Ectodermal cell (in vitro differentiated cells): Measurements from ENCODE around the gene ZFAND6.
"Not testable (repeated sequence)": the region's sequence is repeated elsewhere in the genome, so short reads cannot be mapped to it uniquely, and the experiment has no call there.

Experiments used
- H3K27ac ChIP-seq: 2 replicates; pipeline ENCODE4 v1.7.0; 2013; ENCODE audit warnings: mild to moderate bottlenecking, low read depth, low read length; ENCODE audit not compliant: insufficient read depth, poor library complexity, severe bottlenecking
- H3K27me3 ChIP-seq: 2 replicates; pipeline ENCODE4 v1.7.0; 2013; ENCODE audit warnings: mild to moderate bottlenecking, low read length; ENCODE audit not compliant: insufficient read depth, control insufficient read depth, poor library complexity, severe bottlenecking
- H3K36me3 ChIP-seq: one replicate; pipeline ENCODE4 v1.7.0; 2013; ENCODE audit warnings: low read length; ENCODE audit not compliant: control insufficient read depth, insufficient read depth
- H3K4me1 ChIP-seq: one replicate; pipeline ENCODE4 v1.7.0; 2013; ENCODE audit warnings: low read length; ENCODE audit not compliant: control insufficient read depth, insufficient read depth
- H3K4me3 ChIP-seq: 2 replicates; pipeline ENCODE4 v1.7.0; 2013; ENCODE audit warnings: low read depth, low read length, control low read depth; ENCODE audit not compliant: insufficient read depth
- H3K9me3 ChIP-seq: 2 replicates; pipeline ENCODE4 v1.7.0; 2013; ENCODE audit warnings: mild to moderate bottlenecking, low read length, moderate library complexity; ENCODE audit not compliant: control insufficient read depth
- WGBS, 2 experiments: methylation state at CpG; one replicate each; pipeline ENCODE4 v1.1.7; 2013; ENCODE audit warnings: missing lambda C conversion rate in 2 of 2; 5-methylcytosine and 5-hydroxymethylcytosine counted together

The ZFAND6 gene

DNA sequence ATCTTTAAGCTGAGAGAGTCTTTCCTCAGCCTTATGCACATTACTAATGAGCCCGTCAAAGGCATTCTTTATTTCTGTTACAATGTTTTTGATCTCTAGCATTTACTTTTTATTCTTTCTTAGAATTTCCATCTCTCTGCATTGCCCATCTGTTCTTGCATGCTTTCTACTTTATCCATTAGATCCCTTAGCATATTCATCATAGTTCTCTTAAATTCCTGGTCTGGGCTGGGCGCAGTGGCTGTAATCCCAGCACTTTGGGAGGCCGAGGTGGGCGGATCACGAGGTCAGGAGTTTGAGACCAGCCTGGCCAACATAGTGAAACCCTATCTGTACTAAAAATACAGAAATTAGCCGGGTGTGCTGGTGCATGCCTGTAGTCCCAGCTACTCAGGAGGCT lies 39.3 kb upstream of the ZFAND6 start:
- not testable (repeated sequence) for H3K4me3 ChIP-seq, H3K27ac ChIP-seq, H3K4me1 ChIP-seq, H3K9me3 ChIP-seq, H3K27me3 ChIP-seq, H3K36me3 ChIP-seq
- WGBS, 2 experiments = 89 to 91% methylated on average over 6 of the region's 6 CpGs

DNA sequence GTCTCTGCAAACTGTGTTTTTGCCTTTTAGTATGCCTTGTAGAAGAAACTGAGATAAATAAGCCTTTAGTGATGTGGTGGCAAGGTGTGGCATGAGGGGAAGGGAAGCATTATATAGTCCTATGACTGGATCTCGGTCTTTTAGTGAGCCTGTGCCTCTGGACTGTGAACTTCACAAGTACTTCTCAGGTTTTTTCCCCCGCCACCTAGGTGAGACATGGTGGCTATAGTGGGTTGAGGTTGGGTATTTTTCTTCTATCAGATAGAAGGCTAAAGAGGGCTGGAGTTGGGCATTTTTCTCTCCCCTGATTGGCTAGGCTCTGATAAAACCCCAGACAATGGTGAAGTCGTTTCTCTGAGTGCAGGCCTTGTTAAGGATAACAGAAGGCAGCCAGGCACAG lies 38.7 kb upstream of the ZFAND6 start:
- 87 to 92% methylated on average over 3 of the region's 3 CpGs for WGBS, 2 experiments
- Histone ChIP-seq H3K4me3 (no peak overlapping the region), H3K27me3 (no peaks in the 10 kb centered on the region), H3K9me3 (no peaks in the 10 kb centered on the region), H3K27ac (no peak overlapping the region), H3K4me1 (no peaks in the 10 kb centered on the region), H3K36me3 (no peaks in the 10 kb centered on the region)

DNA sequence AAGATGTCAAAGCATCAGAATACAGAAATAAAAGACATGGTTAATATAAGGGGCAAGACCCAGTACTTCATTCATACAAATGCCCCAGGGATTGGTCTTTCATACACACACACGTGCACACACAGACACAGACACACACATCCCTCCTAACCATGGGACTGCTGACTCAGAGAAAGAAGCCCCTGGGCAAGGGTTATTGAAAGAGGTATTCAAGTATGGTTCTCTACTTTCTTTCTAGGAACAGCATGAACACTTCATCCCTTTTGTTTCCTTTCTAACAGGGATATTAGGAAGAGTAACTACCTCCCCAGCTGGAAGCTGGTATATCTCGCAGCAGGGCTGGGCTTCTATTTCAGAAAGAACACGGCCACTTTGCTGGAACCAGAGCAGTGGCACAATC lies 33.2 kb upstream of the ZFAND6 start:
- H3K9me3 ChIP-seq = no peaks in the 10 kb centered on the region
- 41 to 50% methylated on average over 2 to 3 of the region's 3 CpGs for WGBS, 2 experiments

DNA sequence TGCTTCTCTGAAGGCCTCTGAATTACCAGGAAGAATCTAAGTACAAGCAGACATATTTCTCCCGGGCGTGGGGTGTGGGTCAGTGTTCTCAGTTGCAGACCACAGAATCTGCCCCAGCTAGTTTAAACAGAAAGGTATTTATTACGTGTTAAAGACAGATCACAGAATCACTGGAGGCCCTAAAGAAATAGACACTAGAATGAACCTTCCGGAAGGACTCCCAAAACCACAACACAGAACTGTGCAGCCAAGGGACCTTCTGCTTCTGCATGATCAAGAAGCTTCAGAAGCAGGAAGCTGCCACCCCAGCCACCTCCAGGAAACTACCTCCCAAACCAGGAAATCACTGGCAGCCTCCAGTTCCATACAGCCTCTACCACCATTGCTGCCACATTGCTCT lies 32.7 kb upstream of the ZFAND6 start:
- no peak overlapping the region for H3K27ac ChIP-seq
- WGBS, 2 experiments = 91 to 95% methylated on average over 4 of the region's 4 CpGs

More for the DNA sequence above, 33.2 kb upstream of the ZFAND6 start:
- Histone ChIP-seq H3K4me1 (peaks cover 3% of the 10 kb centered on the region), H3K27ac (no peak overlapping the region), H3K27me3 (no peaks in the 10 kb centered on the region), H3K36me3 (no peaks in the 10 kb centered on the region), H3K4me3 (no peak overlapping the region)

DNA sequence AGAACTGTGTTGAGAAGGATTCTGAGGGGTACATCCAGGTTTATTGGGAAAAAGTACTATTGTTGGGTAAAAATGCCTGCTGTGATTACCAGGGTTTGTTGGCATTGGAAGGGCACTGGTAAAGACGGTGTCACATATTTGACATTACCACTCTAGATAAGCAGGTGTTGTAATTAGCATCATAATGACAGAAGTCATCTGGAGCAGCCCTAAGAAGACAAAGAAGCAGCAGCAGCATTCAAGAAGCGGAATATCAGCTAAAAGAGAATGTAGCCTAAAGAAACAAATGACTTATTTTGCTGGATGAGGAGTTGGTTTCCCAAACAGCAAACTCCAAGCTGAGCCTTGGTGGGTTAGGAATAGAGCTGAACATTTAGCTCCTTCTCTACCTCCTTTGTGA lies 30.5 kb upstream of the ZFAND6 start:
- no peaks in the 10 kb centered on the region for H3K9me3 ChIP-seq
- H3K27ac ChIP-seq = no peak overlapping the region
- 43 to 44% methylated on average over 2 of the region's 2 CpGs for WGBS, 2 experiments
- H3K4me3 ChIP-seq = no peak overlapping the region
- peaks cover 11% of the 10 kb centered on the region for H3K4me1 ChIP-seq
- H3K36me3 ChIP-seq = no peaks in the 10 kb centered on the region
- no peaks in the 10 kb centered on the region for H3K27me3 ChIP-seq

More for the DNA sequence above, 32.7 kb upstream of the ZFAND6 start:
- no peak overlapping the region for H3K4me3 ChIP-seq
- H3K4me1 ChIP-seq = peaks cover 3% of the 10 kb centered on the region
- no peaks in the 10 kb centered on the region for H3K36me3 ChIP-seq
- no peaks in the 10 kb centered on the region for H3K27me3 ChIP-seq
- no peaks in the 10 kb centered on the region for H3K9me3 ChIP-seq

DNA sequence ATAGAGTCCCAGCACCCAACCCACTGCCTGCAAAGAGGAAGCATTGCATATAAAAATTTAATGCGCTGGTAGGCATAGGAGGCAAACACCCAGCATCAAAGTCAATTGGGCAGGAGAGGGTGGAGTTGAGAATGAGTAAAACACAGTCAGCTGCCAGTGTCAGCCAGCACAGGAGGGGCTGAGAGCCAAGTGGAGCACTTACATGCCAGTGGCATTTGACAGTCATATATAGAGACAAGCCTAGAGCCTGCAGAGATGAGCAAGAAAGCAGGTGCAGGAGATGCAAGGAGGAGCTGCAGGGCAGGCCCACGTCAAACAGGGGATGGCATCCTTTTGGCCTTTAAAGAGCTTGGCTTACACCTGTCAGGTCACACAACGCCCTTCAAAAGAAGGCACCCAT lies 27.6 kb upstream of the ZFAND6 start:
- WGBS, 2 experiments = 78 to 80% methylated on average over 3 of the region's 3 CpGs
- Histone ChIP-seq H3K4me3 (no peak overlapping the region), H3K27ac (no peak overlapping the region), H3K36me3 (no peaks in the 10 kb centered on the region), H3K9me3 (no peaks in the 10 kb centered on the region), H3K27me3 (no peaks in the 10 kb centered on the region), H3K4me1 (peaks cover 25% of the 10 kb centered on the region)

DNA sequence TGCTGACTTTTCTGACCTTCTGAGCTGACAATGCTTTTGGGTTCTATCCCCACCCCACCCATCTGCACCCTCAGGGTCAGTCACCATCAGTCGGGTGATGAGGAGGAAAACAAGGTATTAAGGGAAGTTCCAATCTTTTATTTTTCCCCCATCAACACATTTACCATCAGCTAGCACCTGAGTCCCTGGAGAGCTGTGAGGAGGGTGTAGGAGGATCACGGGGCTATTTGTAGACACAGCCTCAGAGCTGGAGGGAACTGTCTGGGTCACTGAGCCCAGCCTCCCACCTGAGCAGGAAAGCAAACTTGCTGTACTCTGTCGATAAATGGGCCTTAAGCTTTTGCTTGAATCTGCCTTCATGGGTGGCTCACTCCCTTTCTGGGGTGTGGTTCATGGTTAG lies 24.8 kb upstream of the ZFAND6 start:
- no peak overlapping the region for H3K4me3 ChIP-seq
- no peak overlapping the region for H3K27ac ChIP-seq

DNA sequence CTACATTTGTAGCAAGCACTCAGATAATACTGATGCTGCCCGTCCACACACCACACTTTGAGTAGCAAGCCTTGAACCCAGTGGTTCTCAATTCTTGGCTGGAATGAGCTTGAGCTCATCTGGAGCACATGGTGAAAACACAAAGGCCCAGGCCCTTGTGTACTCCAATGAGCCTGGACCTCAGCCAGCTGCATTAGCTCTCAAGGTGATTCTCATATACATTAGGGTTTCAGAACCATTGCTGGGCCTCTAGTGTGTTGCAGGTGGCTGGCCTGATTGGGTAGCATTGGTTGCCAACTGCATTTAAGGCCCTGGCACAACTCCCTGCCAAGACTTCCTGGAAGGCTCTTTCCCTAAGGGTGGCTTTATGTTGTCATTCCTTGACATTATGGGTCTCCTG lies 23.4 kb upstream of the ZFAND6 start:
- no peaks in the 10 kb centered on the region for H3K36me3 ChIP-seq
- WGBS, 2 experiments = 89 to 94% methylated on average over 1 of the region's 1 CpG
- H3K4me3 ChIP-seq = no peak overlapping the region
- no peaks in the 10 kb centered on the region for H3K9me3 ChIP-seq
- H3K27me3 ChIP-seq = no peaks in the 10 kb centered on the region
- H3K27ac ChIP-seq = no peak overlapping the region
- peaks cover 25% of the 10 kb centered on the region for H3K4me1 ChIP-seq

More for the DNA sequence above, 24.8 kb upstream of the ZFAND6 start:
- Histone ChIP-seq H3K27me3 (no peaks in the 10 kb centered on the region), H3K9me3 (no peaks in the 10 kb centered on the region), H3K4me1 (peaks cover 25% of the 10 kb centered on the region), H3K36me3 (no peaks in the 10 kb centered on the region)
- 89 to 93% methylated on average over 2 of the region's 3 CpGs for WGBS, 2 experiments

DNA sequence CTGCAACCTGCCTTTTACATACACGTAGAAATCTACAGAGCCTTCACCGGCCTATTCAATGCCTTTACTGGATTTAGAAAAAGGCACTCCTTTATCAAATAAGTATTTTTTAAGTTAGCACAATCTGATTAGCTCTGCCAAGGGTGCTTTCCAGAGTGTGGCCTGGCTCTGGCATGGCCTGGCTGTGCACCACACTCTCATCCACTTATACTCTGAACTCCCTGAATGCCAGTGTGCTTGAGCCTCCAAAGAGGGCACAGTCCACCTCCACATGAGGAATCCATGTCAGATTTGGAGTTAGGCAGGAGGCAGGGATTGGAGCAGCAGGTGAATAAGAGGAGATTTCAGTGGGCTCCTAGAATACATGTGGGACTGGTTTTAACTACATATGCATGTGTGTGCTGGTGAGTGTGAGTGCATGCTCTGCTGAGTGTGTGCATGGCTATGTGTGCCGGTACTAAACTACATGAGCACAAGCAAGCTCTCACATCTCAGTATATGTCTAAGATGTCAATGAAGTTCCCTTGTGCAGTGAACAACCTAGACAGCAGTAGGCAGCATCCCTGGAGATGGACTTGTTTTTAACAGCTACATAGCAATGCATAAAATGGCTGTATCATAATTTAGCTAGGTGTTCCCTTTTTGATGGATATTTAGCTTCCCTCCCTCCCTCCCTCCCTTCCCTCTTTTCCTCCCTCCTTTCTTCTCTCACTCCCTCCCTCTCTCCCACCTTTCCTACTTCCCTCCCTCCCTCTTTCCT lies 17.8 kb upstream of the ZFAND6 start:
- no peak overlapping the region for H3K27ac ChIP-seq
- no peaks in the 10 kb centered on the region for H3K36me3 ChIP-seq
- no peak overlapping the region for H3K4me3 ChIP-seq
- H3K4me1 ChIP-seq = no peaks in the 10 kb centered on the region
- no peaks in the 10 kb centered on the region for H3K27me3 ChIP-seq
- 89 to 93% methylated on average over 3 of the region's 3 CpGs for WGBS, 2 experiments
- no peaks in the 10 kb centered on the region for H3K9me3 ChIP-seq

DNA sequence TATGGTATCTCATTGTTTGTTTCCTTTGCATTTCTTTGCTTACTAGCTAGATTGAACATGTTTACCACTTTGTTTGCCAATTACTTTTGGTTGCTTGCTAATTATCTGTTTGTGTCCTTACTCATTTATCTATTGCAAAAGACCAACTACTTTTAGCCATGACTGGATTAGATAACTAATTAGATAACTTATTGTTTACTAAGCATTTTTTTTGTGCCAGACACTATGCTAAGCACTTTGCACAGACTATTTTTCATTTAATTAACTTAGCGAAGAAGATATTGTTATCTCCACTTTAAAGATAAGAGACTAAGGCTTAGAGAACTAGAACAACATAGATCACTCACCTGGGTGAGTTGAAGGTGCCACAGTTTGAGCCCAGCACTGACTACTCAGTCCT lies 16.9 kb upstream of the ZFAND6 start:
- WGBS, 2 experiments = 100% methylated on average over 1 of the region's 1 CpG
- H3K4me3 ChIP-seq = no peak overlapping the region
- no peaks in the 10 kb centered on the region for H3K9me3 ChIP-seq
- no peak overlapping the region for H3K27ac ChIP-seq
- H3K4me1 ChIP-seq = no peaks in the 10 kb centered on the region
- no peaks in the 10 kb centered on the region for H3K36me3 ChIP-seq
- no peaks in the 10 kb centered on the region for H3K27me3 ChIP-seq

DNA sequence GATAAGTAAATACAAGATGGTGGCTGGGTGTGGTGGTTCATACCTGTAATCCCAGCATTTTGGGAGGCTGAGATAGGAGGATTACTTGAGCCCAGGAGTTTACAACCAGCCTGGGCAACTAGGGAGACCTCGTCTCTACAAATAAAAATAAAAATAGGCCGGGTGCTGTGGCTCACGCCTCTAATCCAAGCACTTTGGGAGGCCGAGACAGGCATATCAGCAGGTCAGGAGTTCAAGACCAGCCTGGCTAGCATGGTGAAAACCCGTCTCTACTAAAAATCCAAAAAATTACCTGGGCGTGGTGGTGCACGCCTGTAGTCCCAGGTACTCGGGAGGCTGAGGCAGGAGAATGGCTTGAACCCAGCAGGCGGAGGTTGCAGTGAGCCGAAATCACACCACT lies 14.3 kb upstream of the ZFAND6 start:
- not testable (repeated sequence) for H3K27me3 ChIP-seq, H3K36me3 ChIP-seq, H3K9me3 ChIP-seq, H3K4me1 ChIP-seq, H3K4me3 ChIP-seq, H3K27ac ChIP-seq
- WGBS, 2 experiments = 94% methylated on average over 10 of the region's 10 CpGs
